NCI-H524 (cell line): ENCODE measurements around the gene NR2C2AP.
"Not testable (repeated sequence)": the region's sequence is repeated elsewhere in the genome, so short reads cannot be mapped to it uniquely, and the experiment has no call there.

Source experiments
- DNase-seq, 2 experiments: peaks; one replicate each; lab custom pipeline; 2025; lab: John Stamatoyannopoulos, UW

The NR2C2AP gene

GRCh38 chr19:19185853-19186740 is 17.1 kb downstream of the NR2C2AP start:
- DNase-seq, result peak; percentile 72 to 80

- DNase-seq, result no peak
Observed at GRCh38 chr19:19181488-19181998, 21.7 kb downstream of the NR2C2AP start.

GRCh38 chr19:19179548-19180441 is 23.4 kb downstream of the NR2C2AP start:
- DNase-seq, result peak in 1 of 2 experiments; percentile 27

GRCh38 chr19:19176950-19177349 is 26.3 kb downstream of the NR2C2AP start:
- no peak for DNase-seq

- DNase-seq, result not testable (repeated sequence)
Observed at GRCh38 chr19:19173243-19173642, 30.0 kb downstream of the NR2C2AP start.

GRCh38 chr19:19171821-19172532 is 31.2 kb downstream of the NR2C2AP start:
- DNase-seq, result no peak

GRCh38 chr19:19170873-19171672 is 32.1 kb downstream of the NR2C2AP start:
- no peak for DNase-seq

GRCh38 chr19:19170053-19170872 is 33.0 kb downstream of the NR2C2AP start, which contains the start of gene MEF2B:
MEF2B (minus strand) TSS chr19:19170263; CDS start chr19:19150735, 19,528 bp downstream.
- peak; percentile 65 to 79 for DNase-seq

- no peak for DNase-seq
Observed at GRCh38 chr19:19169236-19170052, 33.8 kb downstream of the NR2C2AP start.

- DNase-seq, result no peak
Observed at GRCh38 chr19:19167612-19168011, 35.6 kb downstream of the NR2C2AP start.

- DNase-seq, result no peak
Observed at GRCh38 chr19:19165396-19165795, 37.8 kb downstream of the NR2C2AP start.

- DNase-seq, result no peak
Observed at GRCh38 chr19:19162495-19162894, 40.7 kb downstream of the NR2C2AP start.

GRCh38 chr19:19160461-19161035 is 42.7 kb downstream of the NR2C2AP start:
- no peak for DNase-seq

- DNase-seq, result no peak
Observed at GRCh38 chr19:19159534-19159933, 43.7 kb downstream of the NR2C2AP start.

GRCh38 chr19:19157808-19158207 is 45.4 kb downstream of the NR2C2AP start:
- no peak for DNase-seq

GRCh38 chr19:19155495-19156219 is 47.6 kb downstream of the NR2C2AP start:
- DNase-seq, result no peak

- DNase-seq, result no peak
Observed at GRCh38 chr19:19154768-19155494, 48.3 kb downstream of the NR2C2AP start.
